Measurements from ENCODE around the gene ADPRHL1.

ADPRHL1 gene

DNA sequence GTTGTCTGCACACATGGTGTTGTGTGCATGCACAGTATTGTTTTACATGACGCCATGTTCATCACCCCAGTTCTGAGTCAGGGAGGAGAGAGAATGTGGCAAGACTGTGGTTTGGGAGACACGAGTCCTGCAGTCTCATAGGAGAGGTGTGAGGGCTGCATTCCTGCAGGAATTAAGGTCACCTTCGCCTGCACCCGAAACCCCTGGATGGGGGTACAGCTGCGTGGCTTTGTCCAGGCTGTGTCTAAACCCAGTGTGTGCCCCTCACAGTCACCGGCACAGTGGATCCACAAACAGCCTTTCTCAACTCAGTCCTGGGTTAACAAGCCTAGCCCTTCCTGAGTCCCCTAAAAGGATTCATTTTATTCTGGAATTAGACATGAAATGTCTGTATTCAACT is 5.7 kb downstream of the ADPRHL1 start:
- no peak for DNase-seq (ENCODE audit: low read depth, low spot score)
- in situ Hi-C loops (cut with HindIII; ENCODE audit: low sequenced_read_pairs) = no loop called here
- H3K4me3 ChIP-seq (ENCODE audit: low read depth, low read length) = no peak overlapping the region
- TF ChIP-seq, protein P1, sequence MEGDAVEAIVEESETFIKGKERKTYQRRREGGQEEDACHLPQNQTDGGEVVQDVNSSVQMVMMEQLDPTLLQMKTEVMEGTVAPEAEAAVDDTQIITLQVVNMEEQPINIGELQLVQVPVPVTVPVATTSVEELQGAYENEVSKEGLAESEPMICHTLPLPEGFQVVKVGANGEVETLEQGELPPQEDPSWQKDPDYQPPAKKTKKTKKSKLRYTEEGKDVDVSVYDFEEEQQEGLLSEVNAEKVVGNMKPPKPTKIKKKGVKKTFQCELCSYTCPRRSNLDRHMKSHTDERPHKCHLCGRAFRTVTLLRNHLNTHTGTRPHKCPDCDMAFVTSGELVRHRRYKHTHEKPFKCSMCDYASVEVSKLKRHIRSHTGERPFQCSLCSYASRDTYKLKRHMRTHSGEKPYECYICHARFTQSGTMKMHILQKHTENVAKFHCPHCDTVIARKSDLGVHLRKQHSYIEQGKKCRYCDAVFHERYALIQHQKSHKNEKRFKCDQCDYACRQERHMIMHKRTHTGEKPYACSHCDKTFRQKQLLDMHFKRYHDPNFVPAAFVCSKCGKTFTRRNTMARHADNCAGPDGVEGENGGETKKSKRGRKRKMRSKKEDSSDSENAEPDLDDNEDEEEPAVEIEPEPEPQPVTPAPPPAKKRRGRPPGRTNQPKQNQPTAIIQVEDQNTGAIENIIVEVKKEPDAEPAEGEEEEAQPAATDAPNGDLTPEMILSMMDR (IDR thresholded peaks at IDR 0.05; ENCODE audit: low read depth, low read length) = no peak

DNA sequence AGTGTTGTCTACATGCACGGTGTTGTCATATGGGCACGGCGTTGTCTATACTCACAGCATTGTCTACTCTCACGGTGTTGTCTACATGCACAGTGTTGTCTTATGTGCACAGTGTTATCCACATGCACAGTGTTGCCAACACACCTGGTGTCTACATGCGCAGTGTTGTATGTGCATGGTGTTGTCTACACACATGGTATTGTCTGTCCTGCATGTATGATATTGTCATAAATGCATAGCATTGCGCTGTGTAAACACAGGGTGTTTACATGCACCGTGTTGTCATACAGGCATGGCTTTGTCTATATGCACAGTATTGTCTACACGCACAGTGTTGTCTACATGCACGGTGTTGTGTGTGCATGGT is 6.8 kb downstream of the ADPRHL1 start:
- in situ Hi-C loops (cut with HindIII; ENCODE audit: low sequenced_read_pairs) = no loop called here
- no peak for DNase-seq (ENCODE audit: low read depth, low spot score)
- TF ChIP-seq, protein P1 (IDR thresholded peaks at IDR 0.05; ENCODE audit: low read depth, low read length) = no peak
- no peak overlapping the region for H3K4me3 ChIP-seq (ENCODE audit: low read depth, low read length)

DNA sequence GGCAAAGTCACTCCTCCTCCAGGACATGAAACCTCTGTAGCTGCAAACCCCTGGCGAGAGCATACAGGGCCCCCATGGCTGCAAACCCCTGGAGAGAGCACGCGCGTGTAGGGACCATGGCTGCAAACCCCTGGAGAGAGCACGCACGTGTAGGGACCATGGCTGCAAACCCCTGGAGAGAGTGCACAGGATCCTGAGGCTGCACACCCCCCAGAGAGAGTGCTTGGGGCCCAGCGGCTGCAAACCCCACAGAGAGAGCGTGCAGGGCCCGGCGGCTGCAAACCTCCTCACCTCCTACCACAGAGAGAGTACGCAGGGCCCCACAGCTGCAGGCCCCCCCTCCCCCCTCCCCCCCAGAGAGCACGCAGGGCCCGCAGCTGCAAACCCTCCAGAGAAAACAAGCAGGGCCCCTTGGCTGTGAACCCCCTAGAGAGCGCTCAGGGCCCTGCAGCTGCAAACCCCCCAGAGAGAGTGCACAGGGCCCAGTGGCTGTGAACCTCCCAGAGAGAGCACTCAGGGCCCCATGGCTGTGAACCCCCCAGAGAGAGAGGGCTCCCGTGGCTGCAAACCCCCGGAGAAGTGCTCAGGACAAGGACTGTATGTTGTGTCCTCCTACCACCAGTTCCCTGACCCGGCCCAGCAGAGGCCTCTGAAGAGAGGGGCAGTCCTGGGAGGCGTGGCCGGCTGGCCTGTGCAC is 7.3 kb downstream of the ADPRHL1 start:
- TF ChIP-seq, protein P1 (IDR thresholded peaks at IDR 0.05; ENCODE audit: low read depth, low read length) = no peak
- in situ Hi-C loops (cut with HindIII; ENCODE audit: low sequenced_read_pairs) = no loop called here
- no peak overlapping the region for H3K4me3 ChIP-seq (ENCODE audit: low read depth, low read length)
- DNase-seq (ENCODE audit: low read depth, low spot score) = no peak

DNA sequence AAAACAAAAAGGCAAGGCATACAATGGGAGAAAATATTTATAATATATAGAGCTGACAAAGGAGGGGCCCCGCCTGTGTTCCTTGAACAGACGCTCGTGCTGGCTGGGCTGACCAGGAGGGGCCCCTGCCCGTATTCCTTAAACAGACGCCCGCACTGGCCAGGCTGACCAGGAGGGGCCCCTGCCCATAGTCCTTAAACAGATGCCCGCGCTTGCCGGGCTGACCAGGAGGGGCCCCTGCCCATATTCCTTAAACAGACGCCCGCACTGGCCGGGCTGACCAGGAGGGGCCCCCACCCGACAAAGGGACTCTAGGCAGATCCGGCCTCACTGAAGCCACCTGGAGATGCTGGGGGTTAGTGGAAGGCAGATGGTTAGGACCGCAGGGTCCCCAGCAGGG is 9.3 kb downstream of the ADPRHL1 start:
- TF ChIP-seq, protein P1 (IDR thresholded peaks at IDR 0.05; ENCODE audit: low read depth, low read length) = no peak
- no peak for DNase-seq (ENCODE audit: low read depth, low spot score)
- H3K4me3 ChIP-seq (ENCODE audit: low read depth, low read length) = no peak overlapping the region
- in situ Hi-C loops (cut with HindIII; ENCODE audit: low sequenced_read_pairs) = no loop called here

DNA sequence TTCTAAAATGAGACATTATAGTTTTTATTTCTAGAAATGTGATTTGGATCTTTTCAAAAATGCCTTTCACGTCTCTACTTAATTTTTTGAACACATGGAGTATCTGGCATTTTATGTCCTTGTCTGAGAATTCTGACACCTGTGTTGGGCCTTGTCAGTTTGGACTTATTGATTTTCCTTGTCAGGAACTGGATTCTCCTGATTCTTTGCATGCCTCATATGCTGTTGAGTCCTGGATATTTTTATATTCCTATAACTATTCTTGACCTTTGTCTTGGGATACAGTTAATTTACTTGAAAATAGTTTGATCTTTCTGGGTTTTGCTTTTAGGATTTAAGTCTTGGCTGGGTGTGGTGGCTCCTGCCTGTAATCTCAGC is 10.3 kb downstream of the ADPRHL1 start:
- TF ChIP-seq, protein P1 (IDR thresholded peaks at IDR 0.05; ENCODE audit: low read depth, low read length) = no peak
- no peak for DNase-seq (ENCODE audit: low read depth, low spot score)
- no peak overlapping the region for H3K4me3 ChIP-seq (ENCODE audit: low read depth, low read length)
- in situ Hi-C loops (cut with HindIII; ENCODE audit: low sequenced_read_pairs) = no loop called here

DNA sequence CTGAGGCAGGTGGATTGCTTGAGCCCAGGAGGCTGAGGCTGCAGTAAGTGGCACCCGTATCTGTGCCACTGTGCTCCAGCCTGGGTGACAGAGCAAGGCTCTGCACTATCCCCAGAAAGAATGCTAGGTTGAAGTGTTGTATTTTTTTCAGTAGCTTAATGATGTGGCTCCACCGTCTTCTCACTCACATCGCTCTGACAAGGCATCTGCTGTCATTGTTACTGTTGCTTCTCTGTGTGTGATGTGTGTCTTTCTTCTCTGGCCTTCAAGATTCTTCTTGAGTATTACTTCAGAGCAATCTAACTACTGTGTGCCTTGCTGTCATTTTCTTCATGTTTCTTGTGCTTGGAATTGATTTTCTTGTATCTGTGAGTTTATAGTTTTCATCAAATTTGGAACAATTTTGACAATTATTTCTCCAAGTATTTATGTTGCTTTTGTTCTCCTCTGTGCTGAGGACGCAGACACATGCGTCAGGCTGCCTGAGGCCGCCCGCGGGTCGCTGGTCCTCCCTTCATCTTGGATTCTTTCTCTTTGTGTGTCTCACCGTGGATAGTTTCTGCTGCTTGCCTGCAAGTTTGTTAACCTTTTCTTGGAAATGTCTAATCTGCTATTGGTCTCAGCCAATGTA is 10.8 kb downstream of the ADPRHL1 start:
- no peak for DNase-seq (ENCODE audit: low read depth, low spot score)
- TF ChIP-seq, protein P1 (IDR thresholded peaks at IDR 0.05; ENCODE audit: low read depth, low read length) = no peak
- in situ Hi-C loops (cut with HindIII; ENCODE audit: low sequenced_read_pairs) = no loop called here
- H3K4me3 ChIP-seq (ENCODE audit: low read depth, low read length) = no peak overlapping the region
